K562 (cell line): Measurements from ENCODE around the gene RNF41. TPM values are rescaled to one million over a fixed set of nuclear protein-coding genes. Genes with fewer than 3 reads are reported as not detected.

Source experiments
- COPS2 ChIP-seq: fragments of 450-650 bp; conservative IDR thresholded peaks from 2 replicates; pipeline ENCODE4 v1.6.1; 2016; ENCODE audit warnings: mild to moderate bottlenecking, moderate library complexity
- HOXB6 ChIP-seq: fragments of 250-450 bp; sonication (Bioruptor Pico); IDR thresholded peaks from 2 replicates; pipeline ENCODE4 v1.5.1; 2022; ENCODE audit warnings: mild to moderate bottlenecking, borderline replicate concordance
- KDM5B ChIP-seq: fragments of 200-600 bp; sonication (generic); IDR thresholded peaks from 2 replicates; pipeline ENCODE4 v1.6.1; 2012; ENCODE audit warnings: low read depth, mild to moderate bottlenecking, moderate library complexity, low read length, control low read depth, inconsistent platforms; ENCODE audit not compliant: insufficient replicate concordance
- KLF16 ChIP-seq: IDR thresholded peaks from 2 replicates; pipeline ENCODE4 v1.6.1; 2016; ENCODE audit warnings: antibody characterized with exemption
- L3MBTL2 ChIP-seq: fragments of 450-650 bp; IDR thresholded peaks from 2 replicates; pipeline ENCODE4 v1.6.1; 2016; ENCODE audit warnings: mild to moderate bottlenecking, moderate library complexity
- MTA2 ChIP-seq: fragments of 450-650 bp; IDR thresholded peaks from 2 replicates; pipeline ENCODE4 v1.6.1; 2016; ENCODE audit warnings: low read depth
- NBN ChIP-seq: fragments of 450-650 bp; IDR thresholded peaks from 2 replicates; pipeline ENCODE4 v1.6.1; 2016; ENCODE audit warnings: low read depth, mild to moderate bottlenecking
- NR2C1 ChIP-seq, 2 experiments: fragments of 450-650 bp; IDR thresholded peaks; 2 replicates each; pipeline ENCODE4 v1.6.1; 2017; ENCODE audit warnings: mild to moderate bottlenecking in 2 of 2, antibody characterized with exemption in 1 of 2, inconsistent platforms in 1 of 2, missing compliant biosample characterization in 1 of 2, missing genetic modification characterization in 1 of 2
- PRPF4 ChIP-seq: fragments of 200-400 bp; formaldehyde crosslinking; IDR thresholded peaks from one replicate; pipeline ENCODE4 v1.6.1; 2017; ENCODE audit warnings: low read length, low read depth, mild to moderate bottlenecking; ENCODE audit not compliant: insufficient read depth, poor library complexity, severe bottlenecking
- RAD21 ChIP-seq, 2 experiments: fragments of 250-450 bp in 1 of 2; fragments of 450-650 bp in 1 of 2; sonication (Bioruptor Pico) in 1 of 2; formaldehyde crosslinking in 1 of 2; IDR thresholded peaks in 1 of 2; conservative IDR thresholded peaks in 1 of 2; 2 replicates each; pipeline versions ENCODE4 v1.4.0 to v1.8.0; 2020 to 2022; ENCODE audit warnings: mild to moderate bottlenecking in 2 of 2, moderate library complexity in 1 of 2
- SNRNP70 ChIP-seq: fragments of 200-400 bp; formaldehyde crosslinking; optimal IDR thresholded peaks from 2 replicates; pipeline ENCODE3; 2017; ENCODE audit warnings: low read depth, low read length
- TGIF2 ChIP-seq: sonication (generic); formaldehyde crosslinking; IDR thresholded peaks from 2 replicates; pipeline ENCODE4 v1.8.1; 2022; ENCODE audit warnings: mild to moderate bottlenecking, missing genetic modification reagents, moderate library complexity
- ZNF140 ChIP-seq: fragments of 250-450 bp; sonication (Bioruptor Pico); IDR thresholded peaks from 2 replicates; pipeline ENCODE4 v1.8.0; 2021; ENCODE audit warnings: moderate library complexity, mild to moderate bottlenecking, inconsistent platforms
- ZNF764 ChIP-seq: fragments of 250-450 bp; sonication (Bioruptor Pico); IDR thresholded peaks from 2 replicates; pipeline ENCODE4 v1.4.0; 2020; ENCODE audit warnings: low read depth, mild to moderate bottlenecking, moderate library complexity
- polyA plus RNA-seq, 8 experiments: library from polyadenylated mRNA; depleted of rRNA in 4 of 8; stranded (reverse) in 5 of 8; unstranded in 3 of 8; fragments of >200 nt; fragmentation: Nextera tagmentation in 2 of 8; fragmentation: Illumina TruSeq in 1 of 8; extraction: Ambion mirVana in 2 of 8; extraction: Trizol in 1 of 8; gene quantifications; 2 replicates each; pipeline versions ENCODE4 v1.2.1 to v1.2.3, GENCODE V29; 2011 to 2014; ENCODE audit warnings: inconsistent platforms in 1 of 8, missing spikeins in 1 of 8
- total RNA-seq, 7 experiments: library from RNA; depleted of rRNA in 6 of 7; stranded (reverse); fragments of >200 nt in 6 of 7; fragmentation: Illumina TruSeq in 2 of 7; extraction: Trizol in 2 of 7; gene quantifications; 2 replicates each; pipeline versions ENCODE4 v1.2.1 to v1.2.3, GENCODE V29; 2011 to 2021; ENCODE audit warnings: low replicate concordance in 1 of 7
- TF ChIP-seq, protein P1 (sequence below): fragments of 450-650 bp; IDR thresholded peaks from 2 replicates; pipeline ENCODE4 v1.6.1; 2016; ENCODE audit warnings: antibody characterized with exemption
- TF ChIP-seq, protein P2 (sequence below): IDR thresholded peaks from 2 replicates; pipeline ENCODE4 v1.6.1; 2014; ENCODE audit warnings: antibody characterized with exemption
- TF ChIP-seq, protein P3 (sequence below), 2 experiments: IDR thresholded peaks; 2 replicates each; pipeline ENCODE4 v1.6.1; 2012; ENCODE audit warnings: improper control_type of control experiment in 2 of 2, low read depth in 2 of 2, low read length in 2 of 2, borderline replicate concordance in 1 of 2
- TF ChIP-seq, protein P4 (sequence below), 2 experiments: fragments of 450-650 bp in 1 of 2; sonication (generic) in 1 of 2; formaldehyde crosslinking; conservative IDR thresholded peaks; 2 replicates each; pipeline versions ENCODE4 v1.4.0 to v1.8.1; 2020 to 2022; ENCODE audit warnings: mild to moderate bottlenecking in 1 of 2, missing genetic modification reagents in 1 of 2
- TF ChIP-seq, protein P5 (sequence below): sonication (generic); formaldehyde crosslinking; IDR thresholded peaks from 2 replicates; pipeline ENCODE4 v1.4.0; 2020; ENCODE audit warnings: mild to moderate bottlenecking, missing genetic modification reagents

The RNF41 gene
- total and polyA plus RNA-seq, 9 of the 15 experiments (the other 6 are each of a cell fraction or from before 2014, with no cell fraction given), result 28.2 to 46.8 (median 33.8) TPM

DNA sequence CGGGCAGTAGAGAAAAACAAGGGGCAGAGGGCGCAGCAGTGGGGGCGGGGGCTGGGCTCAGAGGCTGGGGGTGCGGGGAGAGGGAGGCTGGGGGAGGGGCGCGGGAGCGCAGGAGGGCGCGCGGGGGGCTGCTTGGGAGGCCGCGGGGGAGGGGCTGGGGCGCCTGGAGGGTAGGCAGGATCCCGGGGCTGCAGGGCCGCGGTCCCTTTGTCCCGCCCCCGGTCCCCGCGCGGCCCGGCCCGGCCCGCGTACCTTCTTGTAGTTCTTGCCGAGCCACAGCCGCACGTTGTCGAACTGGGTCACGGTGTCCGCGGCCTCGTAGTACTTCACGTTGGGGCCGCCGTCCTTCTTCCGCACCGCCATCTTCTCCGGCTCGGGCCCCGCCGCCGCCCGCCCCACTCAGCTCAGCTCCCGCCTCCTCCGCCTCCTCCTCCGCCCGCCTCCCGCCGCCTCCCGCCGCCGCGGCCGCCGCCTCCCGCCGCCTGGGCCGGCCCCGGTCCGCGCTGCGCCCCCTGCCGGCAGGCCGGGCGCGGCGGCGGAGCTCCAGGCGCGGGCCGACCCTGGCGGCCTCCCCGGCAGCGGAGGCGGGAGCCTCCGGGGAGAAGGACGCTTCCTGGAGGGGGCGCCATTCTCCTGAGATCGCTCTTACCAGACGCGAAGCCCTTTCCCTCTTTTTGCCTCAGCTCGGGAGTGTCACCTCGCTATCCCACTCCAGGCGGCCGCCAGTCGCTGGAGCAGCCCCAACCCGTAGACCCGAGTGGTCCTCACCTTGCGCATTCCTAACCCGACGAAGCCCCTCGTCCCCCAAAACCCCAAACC lies 32.4 kb downstream of the RNF41 start, which contains the start of gene SMARCC2 (continued):
- TF ChIP-seq, protein P1, sequence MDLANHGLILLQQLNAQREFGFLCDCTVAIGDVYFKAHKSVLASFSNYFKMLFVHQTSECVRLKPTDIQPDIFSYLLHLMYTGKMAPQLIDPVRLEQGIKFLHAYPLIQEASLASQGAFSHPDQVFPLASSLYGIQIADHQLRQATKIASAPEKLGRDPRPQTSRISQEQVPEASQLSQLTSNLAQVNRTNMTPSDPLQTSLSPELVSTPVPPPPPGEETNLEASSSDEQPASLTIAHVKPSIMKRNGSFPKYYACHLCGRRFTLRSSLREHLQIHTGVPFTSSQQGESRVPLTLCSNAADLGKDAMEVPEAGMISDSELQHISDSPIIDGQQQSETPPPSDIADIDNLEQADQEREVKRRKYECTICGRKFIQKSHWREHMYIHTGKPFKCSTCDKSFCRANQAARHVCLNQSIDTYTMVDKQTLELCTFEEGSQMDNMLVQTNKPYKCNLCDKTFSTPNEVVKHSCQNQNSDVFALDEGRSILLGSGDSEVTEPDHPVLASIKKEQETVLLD, result no peak
- TF ChIP-seq, protein P2, sequence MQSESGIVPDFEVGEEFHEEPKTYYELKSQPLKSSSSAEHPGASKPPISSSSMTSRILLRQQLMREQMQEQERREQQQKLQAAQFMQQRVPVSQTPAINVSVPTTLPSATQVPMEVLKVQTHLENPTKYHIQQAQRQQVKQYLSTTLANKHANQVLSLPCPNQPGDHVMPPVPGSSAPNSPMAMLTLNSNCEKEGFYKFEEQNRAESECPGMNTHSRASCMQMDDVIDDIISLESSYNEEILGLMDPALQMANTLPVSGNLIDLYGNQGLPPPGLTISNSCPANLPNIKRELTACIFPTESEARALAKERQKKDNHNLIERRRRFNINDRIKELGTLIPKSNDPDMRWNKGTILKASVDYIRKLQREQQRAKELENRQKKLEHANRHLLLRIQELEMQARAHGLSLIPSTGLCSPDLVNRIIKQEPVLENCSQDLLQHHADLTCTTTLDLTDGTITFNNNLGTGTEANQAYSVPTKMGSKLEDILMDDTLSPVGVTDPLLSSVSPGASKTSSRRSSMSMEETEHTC, result no peak
- TF ChIP-seq SNRNP70 (no peak), COPS2 (no peak), TGIF2 (CRISPR knock-in tag) (no peak), NBN (no peak), KLF16 (peak; percentile 48; the same call in 1 of the 2 replicates), HOXB6 (CRISPR knock-in tag) (no peak), PRPF4 (no peak), ZNF764 (CRISPR knock-in tag) (no peak), NR2C1 (IDR thresholded peaks at IDR 0.05) (no peak), NR2C1 (tag; IDR thresholded peaks at IDR 0.05) (no peak), MTA2 (no peak), ZNF140 (no peak), L3MBTL2 (no peak), RAD21 (CRISPR knock-in tag; conservative IDR thresholded peaks at IDR 0.05 in 1 of 2, IDR thresholded peaks at IDR 0.05 in 1 of 2) (peak; percentile 40 to 73), KDM5B (peak; percentile 77)
- TF ChIP-seq, protein P3, sequence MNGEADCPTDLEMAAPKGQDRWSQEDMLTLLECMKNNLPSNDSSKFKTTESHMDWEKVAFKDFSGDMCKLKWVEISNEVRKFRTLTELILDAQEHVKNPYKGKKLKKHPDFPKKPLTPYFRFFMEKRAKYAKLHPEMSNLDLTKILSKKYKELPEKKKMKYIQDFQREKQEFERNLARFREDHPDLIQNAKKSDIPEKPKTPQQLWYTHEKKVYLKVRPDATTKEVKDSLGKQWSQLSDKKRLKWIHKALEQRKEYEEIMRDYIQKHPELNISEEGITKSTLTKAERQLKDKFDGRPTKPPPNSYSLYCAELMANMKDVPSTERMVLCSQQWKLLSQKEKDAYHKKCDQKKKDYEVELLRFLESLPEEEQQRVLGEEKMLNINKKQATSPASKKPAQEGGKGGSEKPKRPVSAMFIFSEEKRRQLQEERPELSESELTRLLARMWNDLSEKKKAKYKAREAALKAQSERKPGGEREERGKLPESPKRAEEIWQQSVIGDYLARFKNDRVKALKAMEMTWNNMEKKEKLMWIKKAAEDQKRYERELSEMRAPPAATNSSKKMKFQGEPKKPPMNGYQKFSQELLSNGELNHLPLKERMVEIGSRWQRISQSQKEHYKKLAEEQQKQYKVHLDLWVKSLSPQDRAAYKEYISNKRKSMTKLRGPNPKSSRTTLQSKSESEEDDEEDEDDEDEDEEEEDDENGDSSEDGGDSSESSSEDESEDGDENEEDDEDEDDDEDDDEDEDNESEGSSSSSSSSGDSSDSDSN (IDR thresholded peaks at IDR 0.05; ENCODE audit: borderline replicate concordance in 1 of 2, low read depth in 2 of 2, low read length in 2 of 2), result peak; percentile 54 to 75; a peak in 1 of 4 replicates
- TF ChIP-seq, protein P4, sequence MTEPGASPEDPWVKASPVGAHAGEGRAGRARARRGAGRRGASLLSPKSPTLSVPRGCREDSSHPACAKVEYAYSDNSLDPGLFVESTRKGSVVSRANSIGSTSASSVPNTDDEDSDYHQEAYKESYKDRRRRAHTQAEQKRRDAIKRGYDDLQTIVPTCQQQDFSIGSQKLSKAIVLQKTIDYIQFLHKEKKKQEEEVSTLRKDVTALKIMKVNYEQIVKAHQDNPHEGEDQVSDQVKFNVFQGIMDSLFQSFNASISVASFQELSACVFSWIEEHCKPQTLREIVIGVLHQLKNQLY (CRISPR knock-in tag; conservative IDR thresholded peaks at IDR 0.05), result no peak
- TF ChIP-seq, protein P5, sequence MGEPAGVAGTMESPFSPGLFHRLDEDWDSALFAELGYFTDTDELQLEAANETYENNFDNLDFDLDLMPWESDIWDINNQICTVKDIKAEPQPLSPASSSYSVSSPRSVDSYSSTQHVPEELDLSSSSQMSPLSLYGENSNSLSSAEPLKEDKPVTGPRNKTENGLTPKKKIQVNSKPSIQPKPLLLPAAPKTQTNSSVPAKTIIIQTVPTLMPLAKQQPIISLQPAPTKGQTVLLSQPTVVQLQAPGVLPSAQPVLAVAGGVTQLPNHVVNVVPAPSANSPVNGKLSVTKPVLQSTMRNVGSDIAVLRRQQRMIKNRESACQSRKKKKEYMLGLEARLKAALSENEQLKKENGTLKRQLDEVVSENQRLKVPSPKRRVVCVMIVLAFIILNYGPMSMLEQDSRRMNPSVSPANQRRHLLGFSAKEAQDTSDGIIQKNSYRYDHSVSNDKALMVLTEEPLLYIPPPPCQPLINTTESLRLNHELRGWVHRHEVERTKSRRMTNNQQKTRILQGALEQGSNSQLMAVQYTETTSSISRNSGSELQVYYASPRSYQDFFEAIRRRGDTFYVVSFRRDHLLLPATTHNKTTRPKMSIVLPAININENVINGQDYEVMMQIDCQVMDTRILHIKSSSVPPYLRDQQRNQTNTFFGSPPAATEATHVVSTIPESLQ (CRISPR knock-in tag), result no peak
